DOHH2 (cell line): ENCODE data around the gene STX18.

Experiments
- H3F3A ChIP-seq: fragments of 200-600 bp; sonication (generic), shearing (Covaris generic); 2 replicates; pipeline ENCODE4 v1.6.0; 2016; ENCODE audit warnings: antibody characterized with exemption, mild to moderate bottlenecking; ENCODE audit not compliant: control insufficient read depth, insufficient read depth
- H3K27ac ChIP-seq: fragments of 200-600 bp; sonication (generic); 2 replicates; pipeline ENCODE4 v1.5.1; 2014; ENCODE audit warnings: low read depth, mild to moderate bottlenecking, low read length, moderate library complexity
- H3K27me3 ChIP-seq: fragments of 200-600 bp; sonication (generic); 2 replicates; pipeline ENCODE4 v1.6.1; 2014; ENCODE audit warnings: mild to moderate bottlenecking, low read length, mixed read lengths; ENCODE audit not compliant: control insufficient read depth
- H3K36me3 ChIP-seq: fragments of 200-600 bp; sonication (generic); 2 replicates; pipeline ENCODE4 v1.6.1; 2014; ENCODE audit warnings: mild to moderate bottlenecking, low read length, moderate library complexity, mixed read lengths; ENCODE audit not compliant: control insufficient read depth
- H3K4me1 ChIP-seq: fragments of 200-600 bp; sonication (generic); 2 replicates; pipeline ENCODE4 v1.6.1; 2014; ENCODE audit warnings: mild to moderate bottlenecking, low read length, mixed read lengths; ENCODE audit not compliant: control insufficient read depth
- H3K4me2 ChIP-seq: fragments of 200-600 bp; sonication (generic); 2 replicates; pipeline ENCODE4 v1.6.0; 2014; ENCODE audit warnings: mild to moderate bottlenecking, low read length, moderate library complexity
- H3K4me3 ChIP-seq: fragments of 200-600 bp; sonication (generic); 2 replicates; pipeline ENCODE4 v1.5.1; 2014; ENCODE audit warnings: mild to moderate bottlenecking, low read length, mixed read lengths
- H3K79me2 ChIP-seq: fragments of 200-600 bp; sonication (generic); 2 replicates; pipeline ENCODE4 v1.6.1; 2014; ENCODE audit warnings: mild to moderate bottlenecking, low read length, mixed read lengths; ENCODE audit not compliant: control insufficient read depth
- H3K9me2 ChIP-seq: fragments of 200-600 bp; sonication (generic); replicated peaks from 2 replicates; pipeline ENCODE4 v1.6.1; 2014; ENCODE audit warnings: mild to moderate bottlenecking, low read length, mixed read lengths; ENCODE audit not compliant: control insufficient read depth
- H3K9me3 ChIP-seq: fragments of 200-600 bp; sonication (generic); 2 replicates; pipeline ENCODE4 v1.6.1; 2014; ENCODE audit warnings: antibody characterized with exemption, low read length, mixed read lengths; ENCODE audit not compliant: control insufficient read depth, insufficient read depth
- H4K20me1 ChIP-seq: fragments of 200-600 bp; sonication (generic); 2 replicates; pipeline ENCODE4 v1.6.0; 2014; ENCODE audit warnings: low read depth, mild to moderate bottlenecking, antibody characterized with exemption, low read length, moderate library complexity; ENCODE audit not compliant: control insufficient read depth, insufficient read depth
- CTCF ChIP-seq: fragments of 200-600 bp; sonication (generic); IDR thresholded peaks from one replicate; pipeline ENCODE4 v1.5.1; 2014; ENCODE audit warnings: antibody characterized with exemption, mild to moderate bottlenecking, low read depth, low read length; ENCODE audit not compliant: poor library complexity, severe bottlenecking
- EZH2phosphoT487 ChIP-seq: fragments of 200-600 bp; sonication (generic); IDR thresholded peaks from 2 replicates; pipeline ENCODE4 v1.6.1; 2017; ENCODE audit warnings: borderline replicate concordance, mild to moderate bottlenecking, antibody characterized with exemption, low read length, moderate library complexity, mixed read lengths

The STX18 gene

GRCh38 chr4:4575284-4576211, 33.7 kb upstream of the STX18 start:
- Histone ChIP-seq H3K4me2 (peak overlapping the region; percentile 83), H3K4me3 (peak overlapping the region; percentile 75), H4K20me1 (no peaks in the 10 kb centered on the region), H3K36me3 (peaks cover 6% of the 10 kb centered on the region; the same call in 1 of the 2 replicates), H3K4me1 (peaks cover 18% of the 10 kb centered on the region), H3F3A (no peaks in the 10 kb centered on the region), H3K9me2 (no peaks in the 10 kb centered on the region), H3K27me3 (no peaks in the 10 kb centered on the region), H3K79me2 (no peaks in the 10 kb centered on the region), H3K9me3 (no peaks in the 10 kb centered on the region), H3K27ac (no peak overlapping the region)
- no peak for TF ChIP-seq CTCF
- no peak for TF ChIP-seq EZH2phosphoT487

GRCh38 chr4:4574792-4575191, 32.9 kb upstream of the STX18 start:
- TF ChIP-seq EZH2phosphoT487 (no peak), CTCF (no peak)
- no peaks in the 10 kb centered on the region for H4K20me1 ChIP-seq
- H3K4me1 ChIP-seq = peaks cover 18% of the 10 kb centered on the region
- H3K27ac ChIP-seq = no peak overlapping the region
- H3K4me2 ChIP-seq = peak overlapping the region; percentile 83
- H3K27me3 ChIP-seq = no peaks in the 10 kb centered on the region
- H3K79me2 ChIP-seq = no peaks in the 10 kb centered on the region
- no peaks in the 10 kb centered on the region for H3K9me3 ChIP-seq
- peaks cover 6% of the 10 kb centered on the region; the same call in 1 of the 2 replicates for H3K36me3 ChIP-seq
- H3K4me3 ChIP-seq = peak overlapping the region; percentile 75
- no peaks in the 10 kb centered on the region for H3F3A ChIP-seq
- no peaks in the 10 kb centered on the region for H3K9me2 ChIP-seq

GRCh38 chr4:4574052-4574451, 32.2 kb upstream of the STX18 start:
- H4K20me1 ChIP-seq = no peaks in the 10 kb centered on the region
- H3K4me1 ChIP-seq = peaks cover 18% of the 10 kb centered on the region
- no peaks in the 10 kb centered on the region for H3K9me3 ChIP-seq
- no peak overlapping the region for H3K4me2 ChIP-seq
- no peak overlapping the region for H3K27ac ChIP-seq
- H3K36me3 ChIP-seq = peaks cover 6% of the 10 kb centered on the region; the same call in 1 of the 2 replicates
- TF ChIP-seq EZH2phosphoT487 (no peak), CTCF (no peak)
- H3F3A ChIP-seq = no peaks in the 10 kb centered on the region
- no peaks in the 10 kb centered on the region for H3K79me2 ChIP-seq
- H3K27me3 ChIP-seq = no peaks in the 10 kb centered on the region
- H3K4me3 ChIP-seq = no peak overlapping the region
- H3K9me2 ChIP-seq = no peaks in the 10 kb centered on the region
